Mucosa of rectum (tissue), 2 donors: ENCODE data around the gene S100A6.

ENCODE experiments used
- H3K27ac ChIP-seq, 2 donors: one replicate each; pipeline ENCODE4 v1.7.0; 2013; ENCODE audit warnings: inconsistent platforms in 2 of 2, low read depth in 2 of 2, low read length in 2 of 2
- H3K27me3 ChIP-seq, 2 donors: one replicate each; pipeline ENCODE4 v1.7.0; 2013; ENCODE audit warnings: low read length in 2 of 2; ENCODE audit not compliant: control insufficient read depth in 2 of 2, insufficient read depth in 2 of 2
- H3K36me3 ChIP-seq, 2 donors: one replicate each; pipeline ENCODE4 v1.7.0; 2013; ENCODE audit warnings: low read length in 2 of 2; ENCODE audit not compliant: control insufficient read depth in 2 of 2, insufficient read depth in 2 of 2
- H3K4me1 ChIP-seq, 2 donors: one replicate each; pipeline ENCODE4 v1.7.0; 2013; ENCODE audit warnings: low read length in 2 of 2, mild to moderate bottlenecking in 1 of 2; ENCODE audit not compliant: control insufficient read depth in 2 of 2, insufficient read depth in 2 of 2
- H3K4me3 ChIP-seq, 2 donors: one replicate each; pipeline ENCODE4 v1.7.0; 2013; ENCODE audit warnings: low read length in 2 of 2
- H3K9ac ChIP-seq, 2 donors: one replicate each; pipeline ENCODE4 v1.7.0; 2013; ENCODE audit warnings: low read length in 2 of 2, low read depth in 1 of 2, mild to moderate bottlenecking in 1 of 2
- H3K9me3 ChIP-seq, 2 donors: one replicate each; pipeline ENCODE4 v1.7.0; 2013; ENCODE audit warnings: low read length in 2 of 2; ENCODE audit not compliant: control insufficient read depth in 2 of 2
- donor health status: healthy.
- donor health status: Normal muscosa, but diverticular disease.

The S100A6 gene

DNA sequence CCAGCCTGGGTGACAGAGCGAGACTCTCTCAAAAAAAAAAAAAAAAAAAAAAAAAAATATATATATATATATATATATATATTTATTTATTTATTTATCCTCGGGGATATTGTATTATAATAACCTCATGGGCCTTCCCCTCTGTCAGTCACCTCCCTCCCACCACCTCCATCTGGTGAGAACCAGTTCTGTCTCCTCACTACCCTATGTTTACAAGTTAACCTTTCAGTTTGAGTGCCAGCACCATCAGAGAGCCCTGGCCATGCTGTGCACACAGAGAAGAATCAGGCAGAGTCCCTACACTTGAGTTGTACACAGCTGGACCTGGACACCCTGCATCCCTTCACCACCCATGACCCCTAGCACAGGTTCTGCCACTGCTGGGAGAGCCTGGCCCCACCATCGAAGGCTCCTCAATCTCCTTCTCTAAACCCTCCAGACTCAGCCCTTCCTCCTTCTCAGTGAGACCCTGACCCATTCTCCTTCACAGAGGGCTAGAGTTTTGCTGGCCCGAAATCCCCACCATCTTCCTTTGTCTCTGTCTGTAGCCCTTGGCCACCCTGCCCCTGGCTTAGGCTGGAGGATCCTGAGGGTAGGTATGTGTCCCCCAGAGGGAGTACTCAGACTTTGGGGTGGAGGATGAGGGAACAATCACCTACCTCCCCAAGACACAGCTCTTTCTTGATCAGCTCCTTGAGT lies 3.8 kb upstream of the S100A6 start:
- Histone ChIP-seq H3K9ac (no peak overlapping the region), H3K36me3 (peaks cover 3 to 4% of the 10 kb centered on the region in 2 donors), H3K4me3 (no peak overlapping the region), H3K27me3 (no peaks in the 10 kb centered on the region), H3K4me1 (peaks cover 44 to 51% of the 10 kb centered on the region in 2 donors), H3K27ac (no peak overlapping the region), H3K9me3 (no peaks in the 10 kb centered on the region)

GRCh38 chr1:153538315-153538821 lies 2.6 kb upstream of the S100A6 start:
- Histone ChIP-seq H3K36me3 (peaks cover 0 to 3% of the 10 kb centered on the region in 2 donors), H3K4me1 (peaks cover 51 to 55% of the 10 kb centered on the region in 2 donors), H3K27ac (peak overlapping the region; percentile 99 to 100), H3K4me3 (no peak overlapping the region), H3K9me3 (no peaks in the 10 kb centered on the region), H3K27me3 (no peaks in the 10 kb centered on the region), H3K9ac (peak overlapping the region; percentile 5 to 50)

DNA sequence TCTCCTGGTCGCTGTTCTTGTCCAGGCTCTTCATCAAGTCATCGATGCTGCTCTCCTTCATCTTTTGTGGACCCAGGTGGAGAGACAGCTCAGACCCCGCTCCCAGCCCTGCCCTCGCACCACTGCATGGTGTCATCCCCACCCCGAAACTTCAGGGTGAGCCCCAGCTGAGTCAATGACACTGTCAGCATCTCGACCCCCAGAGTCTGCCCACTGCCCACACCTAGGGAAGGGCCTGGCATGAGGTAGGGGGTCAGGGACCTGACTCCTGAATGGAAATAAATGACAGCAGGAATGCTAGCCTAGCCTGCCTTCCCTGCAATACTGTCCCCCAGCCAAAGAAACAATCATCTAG lies 1.6 kb upstream of the S100A6 start:
- Histone ChIP-seq H3K4me3 (no peak overlapping the region), H3K36me3 (peaks cover 0 to 3% of the 10 kb centered on the region in 2 donors), H3K27ac (peak overlapping the region; percentile 99 to 100), H3K9me3 (no peaks in the 10 kb centered on the region), H3K4me1 (peaks cover 61 to 62% of the 10 kb centered on the region in 2 donors), H3K27me3 (no peaks in the 10 kb centered on the region), H3K9ac (peak overlapping the region in 1 of 2 donors; percentile 100)

DNA sequence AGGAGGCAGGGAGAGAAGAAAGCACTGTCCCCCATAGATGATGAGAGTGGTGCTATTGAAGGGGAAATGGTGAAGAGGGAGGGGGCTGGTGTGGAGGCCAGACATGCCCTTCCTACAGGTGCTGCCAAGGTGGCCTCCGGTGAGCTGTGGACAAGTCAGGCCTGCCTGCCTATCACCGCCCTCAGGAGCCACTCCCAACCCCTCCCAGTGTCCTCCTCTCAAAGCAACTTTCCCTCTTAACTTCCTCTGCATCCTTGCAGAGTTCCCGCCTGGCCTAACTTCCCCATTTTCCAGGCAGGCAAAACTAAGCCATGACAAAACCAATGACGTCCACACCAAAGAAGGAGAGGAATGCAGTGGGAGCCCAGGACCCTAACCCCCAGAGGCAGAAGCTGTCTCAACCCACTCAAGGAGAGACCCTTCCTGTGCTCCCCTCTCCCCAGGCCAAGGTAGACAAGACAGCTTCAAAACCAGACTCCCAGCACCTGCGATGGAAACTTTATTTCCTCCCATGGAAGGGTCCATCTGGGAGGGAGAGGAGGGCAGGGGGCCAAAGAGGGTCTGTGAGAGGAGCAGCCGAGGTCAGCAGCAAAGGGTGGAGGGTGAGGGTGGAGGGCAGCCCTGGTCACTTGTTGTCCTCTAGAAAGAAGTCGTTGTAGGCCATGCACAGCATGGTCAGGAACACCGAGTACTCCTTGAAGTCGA lies 1.0 kb upstream of the S100A6 start:
- H3K27me3 ChIP-seq: no peaks in the 10 kb centered on the region
- peaks cover 0 to 3% of the 10 kb centered on the region in 2 donors for H3K36me3 ChIP-seq
- peak overlapping the region; percentile 95 to 98 for H3K4me3 ChIP-seq
- peak overlapping the region; percentile 100 for H3K9ac ChIP-seq
- H3K9me3 ChIP-seq: no peaks in the 10 kb centered on the region
- peak overlapping the region; percentile 99 to 100 for H3K27ac ChIP-seq
- peaks cover 65 to 66% of the 10 kb centered on the region in 2 donors for H3K4me1 ChIP-seq

DNA sequence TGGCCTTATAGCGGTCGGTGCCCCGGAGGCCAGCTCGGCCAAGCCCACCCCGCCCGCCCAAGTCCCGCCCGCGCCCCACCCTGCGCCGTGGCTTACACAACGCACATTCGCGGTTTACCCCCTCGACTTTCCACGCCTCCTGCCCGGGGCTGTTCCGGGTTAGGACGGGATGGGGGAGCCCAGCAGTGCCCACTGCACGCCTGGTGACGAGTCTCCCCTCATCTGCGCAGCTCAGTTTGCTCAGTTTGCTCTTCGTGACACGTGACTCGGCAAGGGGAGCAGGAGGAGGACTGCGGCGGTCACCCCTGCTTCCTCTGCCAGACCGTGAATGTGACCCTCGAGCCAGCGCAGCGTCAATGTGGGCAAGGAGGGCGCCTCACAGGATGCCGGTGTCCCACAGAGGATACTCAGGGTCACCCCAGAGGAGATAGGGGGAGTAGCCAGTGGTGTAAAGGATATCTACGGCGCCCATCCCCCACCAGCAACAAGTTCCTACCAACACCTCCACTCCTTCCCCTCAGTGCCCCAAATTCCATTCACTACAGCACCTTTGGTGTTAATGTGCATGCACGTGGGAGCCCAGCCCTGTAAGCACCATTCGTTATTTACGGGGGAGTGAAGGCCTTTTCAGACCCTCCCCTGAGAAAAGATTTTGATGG lies 350 bp upstream of the S100A6 start:
- peak overlapping the region; percentile 100 for H3K9ac ChIP-seq
- H3K4me1 ChIP-seq: peaks cover 67 to 70% of the 10 kb centered on the region in 2 donors

GRCh38 chr1:153534925-153535241 lies 908 bp downstream of the S100A6 start:
- Histone ChIP-seq H3K9ac (peak overlapping the region; percentile 100), H3K27me3 (no peaks in the 10 kb centered on the region), H3K27ac (peak overlapping the region; percentile 99 to 100), H3K36me3 (peaks cover 0 to 3% of the 10 kb centered on the region in 2 donors), H3K4me3 (peak overlapping the region; percentile 95 to 98), H3K4me1 (peaks cover 60 to 65% of the 10 kb centered on the region in 2 donors), H3K9me3 (no peaks in the 10 kb centered on the region)

More for the DNA sequence above, 350 bp upstream of the S100A6 start:
- Histone ChIP-seq H3K4me3 (peak overlapping the region; percentile 95 to 98), H3K9me3 (no peaks in the 10 kb centered on the region), H3K36me3 (peaks cover 0 to 3% of the 10 kb centered on the region in 2 donors), H3K27ac (peak overlapping the region; percentile 99 to 100), H3K27me3 (no peaks in the 10 kb centered on the region)

- no peaks in the 10 kb centered on the region for H3K9me3 ChIP-seq
- H3K36me3 ChIP-seq: peaks cover 0 to 3% of the 10 kb centered on the region in 2 donors
- no peaks in the 10 kb centered on the region for H3K27me3 ChIP-seq
- H3K9ac ChIP-seq: peak overlapping the region; percentile 100
- peak overlapping the region; percentile 95 to 98 for H3K4me3 ChIP-seq
- peak overlapping the region; percentile 99 to 100 for H3K27ac ChIP-seq
- peaks cover 60 to 65% of the 10 kb centered on the region in 2 donors for H3K4me1 ChIP-seq
These were observed 1.4 kb downstream of the S100A6 start for GRCh38 chr1:153534226-153534924.

- Histone ChIP-seq H3K36me3 (peaks cover 0 to 3% of the 10 kb centered on the region in 2 donors), H3K4me3 (peak overlapping the region; percentile 95 to 98), H3K27me3 (no peaks in the 10 kb centered on the region), H3K27ac (peak overlapping the region; percentile 99 to 100), H3K9me3 (no peaks in the 10 kb centered on the region), H3K4me1 (peaks cover 60 to 65% of the 10 kb centered on the region in 2 donors), H3K9ac (peak overlapping the region; percentile 100)
These were observed 2.0 kb downstream of the S100A6 start for GRCh38 chr1:153533689-153534201.

DNA sequence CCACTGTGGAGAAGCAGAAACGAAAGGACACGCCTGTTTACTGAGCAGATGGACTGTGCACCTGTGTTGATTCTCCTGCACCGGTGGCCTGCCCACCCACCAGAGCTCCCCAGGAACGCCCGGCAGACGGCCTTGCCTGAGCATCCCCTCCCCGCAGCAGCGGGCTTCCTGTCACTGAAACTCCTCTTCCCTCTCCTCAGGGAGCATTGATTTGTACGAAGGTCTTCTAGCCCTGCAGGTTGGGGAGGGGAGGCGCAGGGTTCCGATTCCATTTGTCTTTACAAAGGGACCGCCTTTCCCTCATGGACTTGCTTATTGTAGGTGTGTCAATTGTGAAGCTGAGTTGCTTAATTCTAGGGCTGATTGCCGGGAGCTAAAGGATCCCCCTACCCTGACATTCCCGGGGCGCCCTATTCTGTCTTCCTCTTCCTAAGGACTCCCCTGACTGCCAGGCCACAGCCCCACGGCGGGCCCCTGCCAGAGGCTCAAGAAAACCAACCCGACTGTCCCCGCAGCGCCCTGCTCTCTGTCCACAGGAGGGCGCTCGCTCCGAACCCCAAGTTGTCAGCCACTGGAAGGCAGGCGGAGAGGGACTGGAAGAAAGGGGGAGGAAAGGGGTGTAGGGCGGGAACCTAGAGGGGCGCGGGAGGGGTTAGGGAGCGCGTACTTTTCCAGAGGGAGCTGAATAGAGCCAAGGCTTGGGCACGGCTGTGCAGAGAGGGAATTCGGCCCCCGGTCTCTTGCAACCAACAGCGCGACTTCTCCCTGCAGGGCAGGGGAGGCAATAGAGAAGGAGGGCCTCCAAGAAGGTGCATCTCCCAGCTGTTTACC lies 2.8 kb downstream of the S100A6 start:
- Histone ChIP-seq H3K4me1 (peaks cover 56 to 59% of the 10 kb centered on the region in 2 donors), H3K4me3 (peak overlapping the region; percentile 95 to 98), H3K27ac (peak overlapping the region; percentile 99 to 100), H3K9me3 (no peaks in the 10 kb centered on the region), H3K36me3 (peaks cover 0 to 3% of the 10 kb centered on the region in 2 donors), H3K27me3 (no peaks in the 10 kb centered on the region), H3K9ac (peak overlapping the region; percentile 100)
